Heart left ventricle (tissue), 13 donors: ENCODE results near the gene CAMTA1.

Source experiments
- CTCF ChIP-seq, 12 donors: fragments of 200-600 bp; sonication (generic) in 4 of 12; IDR thresholded peaks; one replicate each; pipeline versions ENCODE4 v1.5.0 to v1.8.0; 2018 to 2022; ENCODE audit warnings: antibody characterized with exemption in 12 of 12, mild to moderate bottlenecking in 5 of 12
- POLR2A ChIP-seq, 2 donors: fragments of 450-650 bp; IDR thresholded peaks; one replicate each; pipeline ENCODE4 v1.6.1; 2017; ENCODE audit warnings: antibody characterized with exemption in 2 of 2, mild to moderate bottlenecking in 2 of 2, moderate library complexity in 2 of 2
- donor health status: ischemic (EF 13 %, LVEDD 7.1; RV severe dilation, severe dysfunction).
- donor health status: DM: no; HTN: yes; CAD: no.
- donor health status: DM: no; HTN: no; CAD: no.
- donor health status: ischemic (EF 25% LVEDD 6.9; RV normal size, moderate dysfunction).
- donor health status: ischemic (EF 25% LVEDD 5.7; RV mildly dilated, moderate dysfunction).
- donor health status: ischemic (EF 35%, LVEDD 5.7; RV mildly dilated, moderate dysfunction).
- donor health status: nonischemic (EF 11% LVEDD 7.7; RV severe dilation, severe dysfunction).
- donor health status: DM: yes; HTN: yes; CAD: no.
- donor health status: PGD.
- donor health status: ischemic (EF 29% LVEDD 5.4; RV normal size, mild dysfunction).
- donor health status: nonischemic (EF 23%, LVEDD 6.1; RV moderate dilation, normal function).

DNA sequence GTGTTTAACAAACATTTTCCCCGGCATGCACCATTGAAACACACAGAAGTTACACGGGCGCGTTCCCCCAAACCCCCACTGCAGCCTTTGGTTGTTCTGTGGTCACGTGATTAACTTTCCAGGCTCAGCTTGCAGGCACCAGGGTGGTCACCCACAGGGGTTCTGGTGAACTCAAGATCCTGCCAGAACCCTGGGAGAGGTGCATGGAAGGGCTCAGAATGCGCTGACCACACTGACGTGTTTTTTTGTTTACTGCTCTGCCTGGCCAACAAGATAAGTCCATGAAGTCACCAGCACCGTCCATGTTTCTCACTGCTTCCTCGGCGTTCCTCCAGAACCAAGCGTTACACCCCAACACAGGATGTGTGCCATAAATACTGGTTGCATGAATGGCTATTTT lies 756.4 kb downstream of the CAMTA1 start:
- TF ChIP-seq CTCF (IDR thresholded peaks at IDR 0.05) = no peak
- TF ChIP-seq POLR2A (IDR thresholded peaks at IDR 0.05) = no peak
